K562 (cell line): Measurements from ENCODE around the gene IGSF10. TPM values are rescaled to one million over a fixed set of nuclear protein-coding genes. Genes with fewer than 3 reads are reported as not detected.
"Not testable (repeated sequence)": the region's sequence is repeated elsewhere in the genome, so short reads cannot be mapped to it uniquely, and the experiment has no call there.

Source experiments
- ATAC-seq: fragments of 200-7000 bp; cut with Tn5 transposase; 3 replicates; pipeline ENCODE4 v1.9.1; 2020; ENCODE audit warnings: moderate library complexity
- BruUV-seq: library from RNA; stranded (reverse); fragments of 400-500 nt; replicated peaks from 2 replicates; lab custom pipeline; 2021; lab: Mats Ljungman, UMichigan
- CTCF ChIA-PET: fragments of 300-600 bp; formaldehyde crosslinking; extraction: SDS; loops from one replicate; lab custom pipeline; 2021; ENCODE audit warnings: low intra/inter-chr PET ratio; lab: Yijun Ruan, JAX
- POLR2A ChIA-PET: fragments of 300-600, 350-650 bp; sonication (Branson Sonifier 250); formaldehyde crosslinking; extraction: SDS; loops from one replicate; lab custom pipeline; 2021; ENCODE audit warnings: antibody characterized with exemption, inconsistent platforms; lab: Yijun Ruan, JAX
- DNase-seq, 4 experiments: peaks; one replicate each; pipeline versions ENCODE4 v3.0.0 to v3.0.0-alpha.2; 2011 to 2018; ENCODE audit warnings: low spot score in 3 of 4, mixed read lengths in 3 of 4; ENCODE audit errors: extremely low read depth in 1 of 4
- FAIRE-seq: peaks from 2 replicates; lab custom pipeline; 2011; peaks lifted over from hg19 to GRCh38; lab: Jason Lieb, UNC
- H2AFZ ChIP-seq: 2 replicates; pipeline ENCODE4 v1.6.0; 2011; ENCODE audit warnings: low read depth, low read length, control low read depth, inconsistent platforms
- H3K27ac ChIP-seq: fragments of 200-600 bp; 3 replicates; pipeline ENCODE4 v1.8.0; 2011; ENCODE audit warnings: low read depth, mild to moderate bottlenecking, control low read depth, inconsistent platforms, low read length, moderate library complexity, mixed read lengths; ENCODE audit errors: extremely low read depth
- H3K27me3 ChIP-seq, 2 experiments: fragments of 300-600 bp in 1 of 2; 2 replicates in 1 of 2; 3 replicates in 1 of 2; pipeline versions ENCODE4 v1.6.0 to v1.8.0; 2011; ENCODE audit warnings: inconsistent platforms in 2 of 2, low read length in 2 of 2, mild to moderate bottlenecking in 1 of 2, mixed read lengths in 1 of 2, moderate library complexity in 1 of 2; ENCODE audit not compliant: control insufficient read depth in 2 of 2, insufficient read depth in 2 of 2
- H3K36me3 ChIP-seq: fragments of 300-600 bp; 3 replicates; pipeline ENCODE4 v1.8.0; 2011; ENCODE audit warnings: mild to moderate bottlenecking, low read length, inconsistent platforms; ENCODE audit not compliant: control insufficient read depth, insufficient read depth
- H3K4me1 ChIP-seq, 2 experiments: fragments of 200-600 bp in 1 of 2; replicated peaks in 1 of 2; 2 replicates in 1 of 2; 3 replicates in 1 of 2; pipeline versions ENCODE4 v1.5.1 to v1.8.0; 2011; ENCODE audit warnings: inconsistent platforms in 2 of 2, low read length in 2 of 2, mild to moderate bottlenecking in 1 of 2, mixed read lengths in 1 of 2, moderate library complexity in 1 of 2; ENCODE audit not compliant: control insufficient read depth in 2 of 2, insufficient read depth in 2 of 2
- H3K4me2 ChIP-seq: 2 replicates; pipeline ENCODE4 v1.6.1; 2011; ENCODE audit warnings: low read length, control low read depth, inconsistent platforms, mixed read lengths; ENCODE audit not compliant: insufficient read depth
- H3K4me3 ChIP-seq: fragments of 200-600 bp; sonication (generic), shearing (Covaris generic); 2 replicates; pipeline ENCODE4 v1.5.1; 2016; ENCODE audit warnings: control low read depth, inconsistent platforms
- H3K79me2 ChIP-seq: fragments of 200-600 bp; 3 replicates; pipeline ENCODE4 v1.8.0; 2011; ENCODE audit warnings: low read length, inconsistent platforms; ENCODE audit not compliant: control insufficient read depth, insufficient read depth
- H3K9ac ChIP-seq, 2 experiments: 2 replicates each; pipeline versions ENCODE4 v1.6.0 to v1.6.1; 2011; ENCODE audit warnings: low read depth in 2 of 2, low read length in 2 of 2, control low read depth in 1 of 2, inconsistent platforms in 1 of 2, mild to moderate bottlenecking in 1 of 2, mixed read lengths in 1 of 2; ENCODE audit not compliant: insufficient read depth in 1 of 2
- H3K9me1 ChIP-seq: one replicate; pipeline ENCODE4 v1.6.0; 2011; ENCODE audit warnings: inconsistent platforms, mild to moderate bottlenecking, low read length, moderate library complexity; ENCODE audit not compliant: control insufficient read depth, insufficient read depth
- H3K9me3 ChIP-seq: replicated peaks from 2 replicates; pipeline ENCODE4 v1.5.1; 2011; ENCODE audit warnings: low read depth, low read length, inconsistent platforms; ENCODE audit not compliant: control insufficient read depth, insufficient read depth
- H4K20me1 ChIP-seq: replicated peaks from 2 replicates; pipeline ENCODE4 v1.6.1; 2011; ENCODE audit warnings: low read length, inconsistent platforms, mixed read lengths; ENCODE audit not compliant: control insufficient read depth, insufficient read depth
- RBM14 ChIP-seq: fragments of 200-400 bp; formaldehyde crosslinking; IDR thresholded peaks from 2 replicates; pipeline ENCODE4 v1.6.1; 2018; ENCODE audit warnings: low read depth, mild to moderate bottlenecking, low read length, moderate library complexity, borderline replicate concordance; ENCODE audit not compliant: insufficient read depth
- SMAD3 ChIP-seq: fragments of 450-650 bp; formaldehyde crosslinking; conservative IDR thresholded peaks from 2 replicates; pipeline ENCODE4 v1.4.0; 2020; ENCODE audit warnings: mild to moderate bottlenecking
- SPI1 ChIP-seq: IDR thresholded peaks from 2 replicates; pipeline ENCODE4 v1.6.1; 2011; ENCODE audit warnings: low read depth, low read length, control low read depth, borderline replicate concordance
- ZNF668 ChIP-seq: fragments of 250-450 bp; sonication (Bioruptor Pico); IDR thresholded peaks from 2 replicates; pipeline ENCODE4 v1.8.0; 2022; ENCODE audit warnings: mild to moderate bottlenecking, inconsistent platforms
- ZNF696 ChIP-seq: fragments of 250-450 bp; sonication (Bioruptor Pico); conservative IDR thresholded peaks from 2 replicates; pipeline ENCODE4 v1.4.0; 2020; ENCODE audit warnings: mild to moderate bottlenecking, moderate library complexity
- WGBS: fragments of 100-300 bp; shearing (Covaris generic); methylation state at CpG from one replicate; pipeline ENCODE4 v1.1.6; 2016; ENCODE audit warnings: low coverage, mixed read lengths; ENCODE audit not compliant: insufficient coverage; ENCODE audit errors: missing lambda C conversion rate; 5-methylcytosine and 5-hydroxymethylcytosine counted together
- in situ Hi-C: fragments of 300-500 bp; cut with MboI; formaldehyde crosslinking; loops from 4 replicates; pipeline ENCODE4 v1.15.0; 2018; ENCODE audit warnings: inconsistent platforms, mixed read lengths
- intact Hi-C: fragments of 100-400 bp; cut with micrococcal nuclease; formaldehyde crosslinking; loops from 2 replicates; pipeline ENCODE4 v1.14.2; 2022
- polyA plus RNA-seq, 8 experiments: library from polyadenylated mRNA; depleted of rRNA in 4 of 8; stranded (reverse) in 5 of 8; unstranded in 3 of 8; fragments of >200 nt; fragmentation: Nextera tagmentation in 2 of 8; fragmentation: Illumina TruSeq in 1 of 8; extraction: Ambion mirVana in 2 of 8; extraction: Trizol in 1 of 8; gene quantifications; 2 replicates each; pipeline versions ENCODE4 v1.2.1 to v1.2.3, GENCODE V29; 2011 to 2014; ENCODE audit warnings: inconsistent platforms in 1 of 8, missing spikeins in 1 of 8
- total RNA-seq, 7 experiments: library from RNA; depleted of rRNA in 6 of 7; stranded (reverse); fragments of >200 nt in 6 of 7; fragmentation: Illumina TruSeq in 2 of 7; extraction: Trizol in 2 of 7; gene quantifications; 2 replicates each; pipeline versions ENCODE4 v1.2.1 to v1.2.3, GENCODE V29; 2011 to 2021; ENCODE audit warnings: low replicate concordance in 1 of 7
- TF ChIP-seq, protein P1 (sequence below): fragments of 250-450 bp; sonication (Bioruptor Pico); IDR thresholded peaks from 2 replicates; pipeline ENCODE4 v1.5.1; 2021; ENCODE audit warnings: mild to moderate bottlenecking
- TF ChIP-seq, protein P2 (sequence below): fragments of 150-350 bp; conservative IDR thresholded peaks from 2 replicates; pipeline ENCODE4 v1.6.1; 2014; ENCODE audit warnings: low read length

Gene IGSF10
- total and polyA plus RNA-seq, 9 of the 15 experiments (the other 6 are each of a cell fraction or from before 2014, with no cell fraction given), result 0.11 to 1.2 (median 0.40) TPM

DNA sequence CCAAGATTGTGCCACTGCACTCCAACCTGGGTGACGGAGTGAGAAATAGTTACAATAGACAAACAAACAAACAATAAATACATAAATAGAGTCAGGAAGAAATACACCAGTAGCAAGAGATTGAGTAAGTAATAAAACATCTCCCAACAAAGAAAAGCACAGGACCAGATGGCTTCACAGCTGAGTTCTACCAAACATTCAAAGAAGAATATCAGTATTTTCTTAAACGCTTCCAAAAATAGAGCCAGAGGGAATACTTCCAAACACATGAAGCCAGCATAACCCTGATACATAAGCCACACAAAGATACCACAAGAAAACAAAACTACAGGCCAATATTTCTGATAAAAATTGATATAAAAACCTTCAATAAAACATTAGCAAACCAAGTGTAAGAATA is 30.7 kb upstream of the IGSF10 start (continued):
- TF ChIP-seq ZNF696, result no peak

DNA sequence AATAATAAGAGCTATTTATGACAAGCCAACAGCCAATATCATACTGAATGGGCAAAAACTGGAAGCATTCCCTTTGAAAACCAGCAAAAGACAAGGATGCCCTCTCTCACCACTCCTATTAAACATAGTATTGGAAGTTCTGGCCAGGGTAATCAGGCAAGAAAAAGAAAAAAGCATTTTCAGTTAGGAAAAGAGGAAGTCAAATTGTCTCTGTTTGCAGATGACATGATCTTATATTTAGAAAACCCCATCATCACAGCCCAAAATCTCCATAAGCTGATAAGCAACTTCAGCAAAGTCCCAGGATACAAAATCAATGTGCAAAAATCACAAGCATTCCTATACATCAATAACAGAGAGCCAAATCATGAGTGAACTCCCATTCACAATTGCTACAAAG is 27.0 kb upstream of the IGSF10 start:
- H3K9me1 ChIP-seq, H3K4me2 ChIP-seq, H4K20me1 ChIP-seq, POLR2A ChIA-PET, H2AFZ ChIP-seq, H3K4me1 ChIP-seq, BruUV-seq, CTCF ChIA-PET, ATAC-seq, intact Hi-C loops, H3K27me3 ChIP-seq, DNase-seq, in situ Hi-C loops, H3K36me3 ChIP-seq, FAIRE-seq, H3K27ac ChIP-seq, H3K4me3 ChIP-seq, H3K9ac ChIP-seq, H3K9me3 ChIP-seq, H3K79me2 ChIP-seq: not testable (repeated sequence)
- peak; percentile 57; the same call in 1 of the 2 replicates for TF ChIP-seq SPI1

DNA sequence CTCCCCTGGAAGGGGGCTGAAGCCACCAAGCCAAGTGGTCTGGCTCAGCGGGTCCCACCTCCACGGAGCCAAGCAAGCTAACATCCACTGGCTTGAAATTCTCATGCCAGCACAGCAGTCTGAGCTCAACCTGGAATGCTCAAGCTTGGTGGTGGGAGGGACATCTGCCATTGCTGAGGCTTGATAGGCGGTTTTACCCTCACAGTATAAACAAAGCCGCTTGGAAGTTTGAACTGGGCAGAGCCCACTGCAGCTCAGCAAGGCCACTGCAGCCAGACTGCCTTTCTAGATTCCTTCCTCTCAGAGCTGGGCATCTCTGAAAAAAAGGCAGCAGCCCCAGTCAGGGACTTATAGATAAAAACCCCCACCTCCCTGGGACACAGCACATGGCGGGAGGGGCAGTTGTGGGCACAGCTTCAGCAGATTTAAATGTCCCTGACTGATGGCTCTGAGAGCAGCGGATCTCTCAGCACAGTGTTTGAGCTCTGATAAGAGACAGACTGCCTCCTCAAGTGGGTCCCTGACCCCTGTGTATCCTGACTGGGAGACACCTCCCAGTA is 23.2 kb upstream of the IGSF10 start:
- no peak overlapping the region for H3K4me3 ChIP-seq
- H3K9me3 ChIP-seq, result peaks cover 6% of the 10 kb centered on the region
- 16% methylated on average over 6 of the region's 6 CpGs for WGBS
- H3K27ac ChIP-seq, result no peak overlapping the region
- H3K27me3 ChIP-seq, result no peaks in the 10 kb centered on the region
- BruUV-seq, result no TSS peak
- no peak overlapping the region for H3K4me2 ChIP-seq
- FAIRE-seq (no peak), DNase-seq (peak in 1 of 4 experiments; percentile 31), ATAC-seq (no peak)
- H4K20me1 ChIP-seq, result no peaks in the 10 kb centered on the region
- H2AFZ ChIP-seq, result no peak overlapping the region
- in situ Hi-C loops, result no loop called here
- H3K4me1 ChIP-seq, result no peaks in the 10 kb centered on the region; a peak in 1 of 5 replicates
- H3K9me1 ChIP-seq, result no peaks in the 10 kb centered on the region
- peak overlapping the region in 1 of 2 experiments; percentile 26; a peak in 1 of 4 replicates for H3K9ac ChIP-seq
- POLR2A ChIA-PET, result interaction anchor here (1.3 kb wide), 1 partner anchor 154 kb away, joined by 4 read pairs; no protein-coding TSS in a partner anchor
- no peaks in the 10 kb centered on the region for H3K79me2 ChIP-seq
- intact Hi-C loops, result no loop called here
- CTCF ChIA-PET, result no interaction called here
- H3K36me3 ChIP-seq, result no peaks in the 10 kb centered on the region
- no peak for TF ChIP-seq SMAD3 (CRISPR knock-in tag)
- TF ChIP-seq, protein P1, sequence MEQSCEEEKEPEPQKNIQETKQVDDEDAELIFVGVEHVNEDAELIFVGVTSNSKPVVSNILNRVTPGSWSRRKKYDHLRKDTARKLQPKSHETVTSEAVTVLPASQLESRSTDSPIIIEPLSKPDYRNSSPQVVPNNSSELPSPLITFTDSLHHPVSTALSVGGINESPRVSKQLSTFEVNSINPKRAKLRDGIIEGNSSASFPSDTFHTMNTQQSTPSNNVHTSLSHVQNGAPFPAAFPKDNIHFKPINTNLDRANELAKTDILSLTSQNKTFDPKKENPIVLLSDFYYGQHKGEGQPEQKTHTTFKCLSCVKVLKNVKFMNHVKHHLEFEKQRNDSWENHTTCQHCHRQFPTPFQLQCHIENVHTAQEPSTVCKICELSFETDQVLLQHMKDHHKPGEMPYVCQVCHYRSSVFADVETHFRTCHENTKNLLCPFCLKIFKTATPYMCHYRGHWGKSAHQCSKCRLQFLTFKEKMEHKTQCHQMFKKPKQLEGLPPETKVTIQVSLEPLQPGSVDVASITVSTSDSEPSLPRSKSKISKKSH (CRISPR knock-in tag), result no peak
- TF ChIP-seq RBM14, result no peak
- TF ChIP-seq, protein P2, sequence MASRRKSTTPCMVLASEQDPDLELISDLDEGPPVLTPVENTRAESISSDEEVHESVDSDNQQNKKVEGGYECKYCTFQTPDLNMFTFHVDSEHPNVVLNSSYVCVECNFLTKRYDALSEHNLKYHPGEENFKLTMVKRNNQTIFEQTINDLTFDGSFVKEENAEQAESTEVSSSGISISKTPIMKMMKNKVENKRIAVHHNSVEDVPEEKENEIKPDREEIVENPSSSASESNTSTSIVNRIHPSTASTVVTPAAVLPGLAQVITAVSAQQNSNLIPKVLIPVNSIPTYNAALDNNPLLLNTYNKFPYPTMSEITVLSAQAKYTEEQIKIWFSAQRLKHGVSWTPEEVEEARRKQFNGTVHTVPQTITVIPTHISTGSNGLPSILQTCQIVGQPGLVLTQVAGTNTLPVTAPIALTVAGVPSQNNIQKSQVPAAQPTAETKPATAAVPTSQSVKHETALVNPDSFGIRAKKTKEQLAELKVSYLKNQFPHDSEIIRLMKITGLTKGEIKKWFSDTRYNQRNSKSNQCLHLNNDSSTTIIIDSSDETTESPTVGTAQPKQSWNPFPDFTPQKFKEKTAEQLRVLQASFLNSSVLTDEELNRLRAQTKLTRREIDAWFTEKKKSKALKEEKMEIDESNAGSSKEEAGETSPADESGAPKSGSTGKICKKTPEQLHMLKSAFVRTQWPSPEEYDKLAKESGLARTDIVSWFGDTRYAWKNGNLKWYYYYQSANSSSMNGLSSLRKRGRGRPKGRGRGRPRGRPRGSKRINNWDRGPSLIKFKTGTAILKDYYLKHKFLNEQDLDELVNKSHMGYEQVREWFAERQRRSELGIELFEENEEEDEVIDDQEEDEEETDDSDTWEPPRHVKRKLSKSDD, result no peak
- no peak for TF ChIP-seq ZNF668 (CRISPR knock-in tag)
